ENCODE results near the gene SCYGR1.

DNA sequence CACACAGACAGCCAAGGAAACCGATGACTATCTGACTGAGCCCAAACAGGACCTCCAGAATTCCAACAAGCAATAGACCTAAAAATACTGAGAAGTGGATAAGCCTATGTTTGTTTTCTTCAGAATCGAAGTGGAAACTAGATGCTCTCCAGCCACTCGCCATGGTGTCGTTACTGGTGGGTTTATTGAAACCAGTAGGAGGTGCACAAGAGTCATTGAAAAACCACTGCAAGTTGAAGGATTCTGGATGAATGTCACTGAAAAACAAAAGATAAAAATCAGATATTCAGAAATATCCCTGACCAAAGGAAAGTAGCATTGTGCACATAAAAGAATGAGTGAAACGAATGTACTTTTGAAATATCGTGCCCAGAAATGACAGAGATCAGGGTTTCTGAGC is 24.0 kb downstream of the SCYGR1 start:
- no peak for TF ChIP-seq EP300 (IDR thresholded peaks at IDR 0.05)
- TF ChIP-seq, protein P1, sequence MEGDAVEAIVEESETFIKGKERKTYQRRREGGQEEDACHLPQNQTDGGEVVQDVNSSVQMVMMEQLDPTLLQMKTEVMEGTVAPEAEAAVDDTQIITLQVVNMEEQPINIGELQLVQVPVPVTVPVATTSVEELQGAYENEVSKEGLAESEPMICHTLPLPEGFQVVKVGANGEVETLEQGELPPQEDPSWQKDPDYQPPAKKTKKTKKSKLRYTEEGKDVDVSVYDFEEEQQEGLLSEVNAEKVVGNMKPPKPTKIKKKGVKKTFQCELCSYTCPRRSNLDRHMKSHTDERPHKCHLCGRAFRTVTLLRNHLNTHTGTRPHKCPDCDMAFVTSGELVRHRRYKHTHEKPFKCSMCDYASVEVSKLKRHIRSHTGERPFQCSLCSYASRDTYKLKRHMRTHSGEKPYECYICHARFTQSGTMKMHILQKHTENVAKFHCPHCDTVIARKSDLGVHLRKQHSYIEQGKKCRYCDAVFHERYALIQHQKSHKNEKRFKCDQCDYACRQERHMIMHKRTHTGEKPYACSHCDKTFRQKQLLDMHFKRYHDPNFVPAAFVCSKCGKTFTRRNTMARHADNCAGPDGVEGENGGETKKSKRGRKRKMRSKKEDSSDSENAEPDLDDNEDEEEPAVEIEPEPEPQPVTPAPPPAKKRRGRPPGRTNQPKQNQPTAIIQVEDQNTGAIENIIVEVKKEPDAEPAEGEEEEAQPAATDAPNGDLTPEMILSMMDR (IDR thresholded peaks at IDR 0.05), result no peak
- TF ChIP-seq POLR2A (IDR thresholded peaks at IDR 0.05), result no peak
- TF ChIP-seq POLR2AphosphoS5 (IDR thresholded peaks at IDR 0.05), result no peak

Data from suprapubic skin (tissue), 4 donors.